Sciatic nerve (tissue), 2 donors: Measurements from ENCODE around the gene PLEKHA5. TPM values are rescaled to one million over a fixed set of nuclear protein-coding genes. Genes with fewer than 3 reads are reported as not detected.
"Not testable (repeated sequence)": the region's sequence is repeated elsewhere in the genome, so short reads cannot be mapped to it uniquely, and the experiment has no call there.

Experiments used
- ATAC-seq: fragments of 200-7000 bp; cut with Tn5 transposase; one replicate; pipeline ENCODE4 v1.9.1; 2020; ENCODE audit warnings: mild to moderate bottlenecking, moderate library complexity
- DNase-seq: peaks from one replicate; pipeline ENCODE4 v3.0.0-alpha.2; 2020; ENCODE audit warnings: low spot score
- intact Hi-C: fragments of 100-400 bp; cut with DNase I; formaldehyde crosslinking; loops from one replicate; pipeline ENCODE4 v1.14.2; 2022
- total RNA-seq: library from RNA; stranded (reverse); fragmentation: NEBNext Ultra II Directional; extraction: Animal tissue kit (Norgen Biotek cat#: 25700); gene quantifications from one replicate; pipeline ENCODE4 v1.2.1, GENCODE V29; 2021
- donor health status: DM: no; HTN: no; CAD: no.
- donor health status: DM: no; HTN: no; CAD: no.

PLEKHA5 gene
- total RNA-seq, 1 donor from 2014 or later = 44.1 TPM

GRCh38 chr12:19155981-19156734 is 26.6 kb downstream of the PLEKHA5 start:
- ATAC-seq (no peak), DNase-seq (no peak)
- intact Hi-C loops = no loop called here

GRCh38 chr12:19158923-19159322 is 29.4 kb downstream of the PLEKHA5 start:
- ATAC-seq = peak; percentile 55
- intact Hi-C loops = no loop called here
- no peak for DNase-seq

GRCh38 chr12:19161216-19161615 is 31.7 kb downstream of the PLEKHA5 start:
- DNase-seq (no peak), ATAC-seq (no peak)
- intact Hi-C loops = no loop called here

DNA sequence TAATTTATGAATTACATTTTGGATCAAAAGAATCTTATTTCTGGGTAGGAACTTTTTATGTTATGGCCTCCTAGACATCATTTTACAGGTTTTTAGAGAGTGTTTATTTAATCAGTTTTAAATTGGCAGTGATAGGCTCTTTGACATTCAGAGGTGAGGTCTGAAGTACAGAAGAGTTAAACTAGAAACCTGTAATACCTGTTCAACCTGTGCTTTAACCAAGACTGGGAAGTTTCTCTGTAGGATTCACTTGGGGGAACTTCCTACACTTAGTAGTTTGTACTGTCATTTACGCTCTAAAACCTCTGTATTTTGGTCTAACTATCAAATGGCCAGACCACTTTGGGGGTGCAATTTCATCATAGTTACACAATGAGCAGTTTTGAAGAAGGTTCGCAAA is 35.9 kb downstream of the PLEKHA5 start:
- intact Hi-C loops = no loop called here
- ATAC-seq = no peak
- DNase-seq = no peak

DNA sequence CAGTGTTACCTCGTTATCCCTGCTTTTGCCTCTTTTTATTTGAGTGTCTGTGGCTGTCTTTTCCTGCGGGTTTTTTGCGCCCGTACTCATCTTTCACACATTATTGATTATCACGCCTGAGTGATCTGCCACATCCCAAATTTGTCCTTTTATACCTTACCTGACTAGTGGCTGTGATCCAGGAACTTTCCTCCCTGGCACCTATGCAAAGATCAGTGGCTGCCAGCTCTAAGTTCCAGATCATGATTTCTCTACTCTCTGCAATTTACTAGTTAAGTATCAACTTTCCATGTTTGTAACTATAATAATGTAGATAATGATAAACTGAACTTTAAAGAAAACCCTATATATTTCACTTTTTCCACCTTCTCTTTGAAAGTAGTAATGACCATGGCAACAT is 36.9 kb downstream of the PLEKHA5 start:
- intact Hi-C loops = no loop called here
- no peak for DNase-seq
- ATAC-seq = no peak

GRCh38 chr12:19166956-19167355 is 37.4 kb downstream of the PLEKHA5 start:
- DNase-seq = no peak
- no peak for ATAC-seq
- intact Hi-C loops = no loop called here

DNA sequence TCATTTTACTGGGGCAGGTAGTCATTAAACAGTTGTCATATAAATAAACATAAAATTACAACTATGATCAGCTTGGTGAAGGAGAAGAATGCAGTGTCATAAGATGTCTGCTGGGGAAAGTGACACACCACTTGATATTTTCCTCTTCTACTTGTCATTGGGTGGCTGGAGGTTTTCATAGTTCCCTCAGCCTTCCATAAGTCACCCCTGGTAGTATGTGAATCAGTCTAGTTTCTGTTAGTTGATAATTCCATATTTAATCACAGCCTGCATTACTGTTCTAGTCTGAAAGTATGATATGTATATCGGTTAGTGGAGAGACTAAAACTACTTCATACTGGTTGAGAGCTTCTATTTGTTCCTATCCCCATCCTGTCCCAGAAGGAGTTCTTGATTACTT is 38.2 kb downstream of the PLEKHA5 start:
- no peak for ATAC-seq
- DNase-seq = no peak
- intact Hi-C loops = no loop called here

DNA sequence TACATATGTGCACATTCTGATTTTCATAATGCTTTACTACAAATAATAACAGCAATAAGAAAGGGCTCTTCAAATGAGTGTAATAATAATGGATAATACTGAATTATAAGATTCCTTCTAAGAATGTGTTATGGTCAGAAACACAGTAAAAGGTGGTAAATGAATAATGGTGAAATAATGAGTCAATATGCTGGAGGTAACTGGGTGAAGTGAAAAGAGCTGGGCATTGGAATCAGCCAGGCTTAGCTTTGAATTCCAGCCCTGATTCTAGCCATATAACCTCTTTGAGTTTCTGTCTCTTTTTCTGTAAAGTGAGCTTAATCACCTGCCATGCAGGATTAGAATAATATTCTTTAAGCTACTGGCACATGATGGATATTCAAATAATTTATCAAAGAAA is 39.1 kb downstream of the PLEKHA5 start:
- DNase-seq (no peak), ATAC-seq (no peak)
- intact Hi-C loops = no loop called here

GRCh38 chr12:19169222-19169621 is 39.7 kb downstream of the PLEKHA5 start:
- no peak for ATAC-seq
- intact Hi-C loops = no loop called here
- no peak for DNase-seq

DNA sequence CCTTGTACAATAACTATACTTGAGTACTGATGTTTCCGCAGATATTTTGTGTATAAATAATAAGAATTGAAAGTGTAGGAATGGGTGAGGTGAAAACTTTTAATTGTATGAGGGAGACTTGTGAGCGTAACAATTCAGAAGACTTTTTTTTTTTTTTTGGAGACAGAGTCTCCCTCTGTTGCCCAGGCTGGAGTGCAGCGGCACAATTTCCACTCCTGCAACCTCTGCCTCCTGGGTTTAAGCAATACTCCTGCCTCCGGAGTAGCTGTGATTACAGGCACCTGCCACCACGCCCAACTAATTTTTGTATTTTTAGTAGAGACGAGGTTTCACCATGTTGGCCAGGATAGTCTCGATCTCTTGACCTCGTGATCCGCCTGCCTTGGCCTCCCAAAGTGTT is 40.8 kb downstream of the PLEKHA5 start:
- intact Hi-C loops, ATAC-seq, DNase-seq: not testable (repeated sequence)

DNA sequence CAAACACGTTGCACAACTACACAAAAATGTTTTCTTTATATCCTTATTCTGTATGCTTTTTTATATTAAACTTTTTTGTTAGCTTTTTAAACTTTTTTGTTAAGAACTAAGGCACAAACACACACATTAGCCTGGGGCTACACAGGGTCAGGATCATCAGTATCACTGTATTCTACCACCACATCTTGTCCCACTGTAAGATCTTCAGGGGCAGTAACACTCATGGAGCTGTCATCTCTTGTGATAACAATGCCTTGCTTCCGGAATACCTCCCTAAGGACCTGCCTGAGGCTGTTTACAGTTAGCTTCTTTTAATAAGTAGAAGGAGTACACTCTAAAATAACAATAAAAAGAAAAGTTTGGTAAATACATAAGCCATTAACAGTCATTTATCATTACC is 42.2 kb downstream of the PLEKHA5 start:
- ATAC-seq (no peak), DNase-seq (no peak)
- intact Hi-C loops = loop anchor here (2.0 kb wide), 1 partner anchor 77 kb away; no protein-coding TSS in a partner anchor

GRCh38 chr12:19177754-19178153 is 48.2 kb downstream of the PLEKHA5 start:
- intact Hi-C loops = no loop called here
- DNase-seq (no peak), ATAC-seq (no peak)

DNA sequence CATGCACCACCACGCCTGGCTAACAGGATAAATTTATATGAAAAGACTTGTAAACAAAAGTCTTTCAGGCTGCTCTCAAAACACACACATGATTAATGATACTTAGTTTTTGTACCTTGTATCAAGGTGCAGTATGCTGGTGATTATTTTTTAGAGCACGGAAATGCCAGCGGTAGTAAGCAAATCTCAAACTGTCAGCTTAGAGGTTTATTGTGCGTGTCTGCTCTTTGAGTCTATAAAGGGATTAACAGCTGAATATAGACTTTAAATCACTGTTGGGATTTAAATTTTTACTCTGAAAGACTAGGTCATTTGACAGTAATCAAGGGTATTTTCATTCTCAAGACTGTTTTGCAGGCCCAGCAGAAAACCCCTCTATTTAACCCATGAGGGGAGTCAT is 50.5 kb downstream of the PLEKHA5 start:
- no peak for DNase-seq
- intact Hi-C loops = loop anchor here (10.0 kb wide), 1 partner anchor 925 kb away; no protein-coding TSS in a partner anchor
- no peak for ATAC-seq

GRCh38 chr12:19181666-19182426 is 52.3 kb downstream of the PLEKHA5 start:
- intact Hi-C loops = loop anchor here (10.0 kb wide), 1 partner anchor 927 kb away; no protein-coding TSS in a partner anchor
- DNase-seq = no peak
- no peak for ATAC-seq

GRCh38 chr12:19183121-19183838 is 53.7 kb downstream of the PLEKHA5 start:
- intact Hi-C loops = loop anchor here (10.0 kb wide), 1 partner anchor 928 kb away; no protein-coding TSS in a partner anchor
- ATAC-seq (no peak), DNase-seq (no peak)

GRCh38 chr12:19185262-19185929 is 55.9 kb downstream of the PLEKHA5 start:
- no peak for ATAC-seq
- no peak for DNase-seq
- intact Hi-C loops = loop anchor here (10.0 kb wide), 1 partner anchor 931 kb away; no protein-coding TSS in a partner anchor

DNA sequence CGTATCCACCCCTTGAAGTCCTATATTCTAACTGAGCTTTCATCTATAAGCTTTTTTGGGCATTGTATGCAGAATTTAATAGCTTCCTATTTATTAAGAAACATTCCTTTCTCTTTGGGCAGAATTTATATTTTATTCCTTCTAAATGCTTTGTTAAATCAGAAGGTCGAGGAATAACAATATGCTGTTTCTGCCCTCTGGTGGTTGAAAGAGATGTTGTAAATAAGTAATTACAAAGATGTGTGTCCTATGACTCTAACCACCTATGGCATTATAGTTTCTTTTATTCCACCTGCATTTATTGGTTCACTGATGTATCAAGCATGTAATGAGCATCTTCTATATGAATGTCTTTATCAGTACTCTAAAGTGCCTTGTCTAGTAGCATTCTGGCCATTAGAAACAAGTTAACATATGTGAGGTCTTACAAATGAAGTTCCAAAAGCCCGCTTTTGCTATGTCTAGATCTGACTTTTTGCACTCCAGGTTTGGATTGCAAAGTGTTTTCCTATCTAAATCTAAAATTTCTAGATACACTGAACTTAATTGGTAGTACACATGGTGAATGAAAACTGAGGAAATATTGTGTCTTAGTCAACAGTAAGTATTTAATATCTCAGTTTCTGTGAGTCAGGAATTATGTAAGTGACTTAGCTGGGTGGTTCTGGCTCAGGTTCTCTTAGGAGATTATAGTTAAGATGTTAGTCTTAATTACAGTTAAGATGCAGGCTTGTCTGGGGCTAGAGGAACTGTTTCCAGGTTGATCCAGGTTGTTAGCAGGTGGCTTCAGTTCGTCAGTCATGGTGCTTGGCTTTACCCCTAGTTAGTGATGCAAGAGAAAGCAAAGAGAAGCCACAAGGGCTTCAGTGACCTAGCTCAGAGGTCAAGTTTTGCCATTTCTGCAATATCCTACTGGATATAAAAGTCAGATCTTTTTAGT is 57.5 kb downstream of the PLEKHA5 start:
- intact Hi-C loops = loop anchor here (10.0 kb wide), 1 partner anchor 932 kb away; no protein-coding TSS in a partner anchor
- no peak for DNase-seq

GRCh38 chr12:19189522-19189921 is 60.0 kb downstream of the PLEKHA5 start:
- DNase-seq = no peak
- no peak for ATAC-seq
- intact Hi-C loops = loop anchor here (10.0 kb wide), 1 partner anchor 935 kb away; no protein-coding TSS in a partner anchor

More for the DNA sequence above, 57.5 kb downstream of the PLEKHA5 start:
- ATAC-seq = peak; percentile 67
